ENCODE results near the gene MFSD2A.

GRCh38 chr1:39910263-39910662 is 44.7 kb upstream of the MFSD2A start:
- TF ChIP-seq, protein P1, sequence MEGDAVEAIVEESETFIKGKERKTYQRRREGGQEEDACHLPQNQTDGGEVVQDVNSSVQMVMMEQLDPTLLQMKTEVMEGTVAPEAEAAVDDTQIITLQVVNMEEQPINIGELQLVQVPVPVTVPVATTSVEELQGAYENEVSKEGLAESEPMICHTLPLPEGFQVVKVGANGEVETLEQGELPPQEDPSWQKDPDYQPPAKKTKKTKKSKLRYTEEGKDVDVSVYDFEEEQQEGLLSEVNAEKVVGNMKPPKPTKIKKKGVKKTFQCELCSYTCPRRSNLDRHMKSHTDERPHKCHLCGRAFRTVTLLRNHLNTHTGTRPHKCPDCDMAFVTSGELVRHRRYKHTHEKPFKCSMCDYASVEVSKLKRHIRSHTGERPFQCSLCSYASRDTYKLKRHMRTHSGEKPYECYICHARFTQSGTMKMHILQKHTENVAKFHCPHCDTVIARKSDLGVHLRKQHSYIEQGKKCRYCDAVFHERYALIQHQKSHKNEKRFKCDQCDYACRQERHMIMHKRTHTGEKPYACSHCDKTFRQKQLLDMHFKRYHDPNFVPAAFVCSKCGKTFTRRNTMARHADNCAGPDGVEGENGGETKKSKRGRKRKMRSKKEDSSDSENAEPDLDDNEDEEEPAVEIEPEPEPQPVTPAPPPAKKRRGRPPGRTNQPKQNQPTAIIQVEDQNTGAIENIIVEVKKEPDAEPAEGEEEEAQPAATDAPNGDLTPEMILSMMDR (IDR thresholded peaks at IDR 0.05; ENCODE audit: insufficient read depth, low read depth, low read length), result no peak
- no peak for TF ChIP-seq EZH2 (IDR thresholded peaks at IDR 0.05; ENCODE audit: insufficient read depth, low read length)

All from astrocyte (in vitro differentiated cells and primary cell).